Fibroblast of lung (primary cell): ENCODE data around the gene SPATA9. TPM values are rescaled to one million over a fixed set of nuclear protein-coding genes. Genes with fewer than 3 reads are reported as not detected.
A peak's percentile ranks its signal among the peaks of the same experiment; 100 is the strongest.

ENCODE experiments used
- DNase-seq, 2 donors: peaks; one replicate each; pipeline versions ENCODE4 v3.0.0 to v3.0.0-alpha.2; 2010; ENCODE audit warnings: low read depth in 2 of 2
- H2AFZ ChIP-seq: 2 replicates; pipeline ENCODE4 v1.5.1; 2012; ENCODE audit warnings: low read length, control low read depth, inconsistent platforms
- H3K27ac ChIP-seq: 2 replicates; pipeline ENCODE4 v1.5.1; 2011; ENCODE audit warnings: low read length, control low read depth; ENCODE audit not compliant: insufficient read depth
- H3K27me3 ChIP-seq: 2 replicates; pipeline ENCODE4 v1.5.1; 2011; ENCODE audit warnings: mild to moderate bottlenecking, low read length; ENCODE audit not compliant: control insufficient read depth, insufficient read depth
- H3K36me3 ChIP-seq: 2 replicates; pipeline ENCODE4 v1.5.1; 2011; ENCODE audit warnings: low read length; ENCODE audit not compliant: control insufficient read depth, insufficient read depth
- H3K4me1 ChIP-seq: 2 replicates; pipeline ENCODE4 v1.5.1; 2011; ENCODE audit warnings: low read length; ENCODE audit not compliant: control insufficient read depth, insufficient read depth; ENCODE audit errors: extremely low read depth
- H3K4me2 ChIP-seq: 2 replicates; pipeline ENCODE4 v1.5.1; 2011; ENCODE audit warnings: low read length, control low read depth; ENCODE audit not compliant: insufficient read depth; ENCODE audit errors: extremely low read depth
- H3K4me3 ChIP-seq, 4 experiments: fragments of 200-600 bp in 1 of 4; sonication (generic) in 1 of 4; replicated peaks in 1 of 4; 2 replicates each; pipeline ENCODE4 v1.5.1; 2011 to 2016; ENCODE audit warnings: low read length in 4 of 4, low read depth in 3 of 4, mild to moderate bottlenecking in 3 of 4, control low read depth in 2 of 4, inconsistent platforms in 1 of 4, mixed read lengths in 1 of 4; ENCODE audit not compliant: insufficient read depth in 1 of 4; ENCODE audit errors: control extremely low read depth in 1 of 4
- H3K79me2 ChIP-seq: 2 replicates; pipeline ENCODE4 v1.5.1; 2012; ENCODE audit warnings: mild to moderate bottlenecking, low read length, inconsistent platforms; ENCODE audit not compliant: control insufficient read depth, insufficient read depth
- H3K9ac ChIP-seq: 2 replicates; pipeline ENCODE4 v1.5.1; 2011; ENCODE audit warnings: mild to moderate bottlenecking, low read length, control low read depth; ENCODE audit not compliant: insufficient read depth
- H3K9me3 ChIP-seq: 2 replicates; pipeline ENCODE4 v1.5.1; 2012; ENCODE audit warnings: low read depth, low read length; ENCODE audit not compliant: control insufficient read depth, insufficient read depth
- H4K20me1 ChIP-seq: 2 replicates; pipeline ENCODE4 v1.5.1; 2011; ENCODE audit warnings: low read length; ENCODE audit not compliant: control insufficient read depth, insufficient read depth; ENCODE audit errors: extremely low read depth
- CTCF ChIP-seq, 2 donors: IDR thresholded peaks in 1 of 2; conservative IDR thresholded peaks in 1 of 2; 1 replicate in 1 of 2; 2 replicates in 1 of 2; pipeline ENCODE4 v1.5.1; 2011 to 2012; ENCODE audit warnings: low read length in 2 of 2, control low read depth in 1 of 2, inconsistent platforms in 1 of 2, low read depth in 1 of 2, mild to moderate bottlenecking in 1 of 2
- EZH2 ChIP-seq: IDR thresholded peaks from 2 replicates; pipeline ENCODE4 v1.5.1; 2012; ENCODE audit warnings: low read length, control low read depth, mild to moderate bottlenecking; ENCODE audit errors: missing control alignments
- polyA plus RNA-seq, 2 donors: library from polyadenylated mRNA; depleted of rRNA in 1 of 2; stranded (reverse) in 1 of 2; unstranded in 1 of 2; fragments of >200 nt; gene quantifications; 2 replicates each; pipeline ENCODE4 v1.2.1, GENCODE V29; 2011 to 2012; ENCODE audit warnings: missing spikeins in 1 of 2
- total RNA-seq: library from RNA; depleted of rRNA; stranded (reverse); fragments of >200 nt; gene quantifications from 2 replicates; pipeline ENCODE4 v1.2.1, GENCODE V29; 2014

SPATA9 gene
- total and polyA plus RNA-seq, 2 donors (not counting 1 experiment from before 2014, with no cell fraction given), result 0.66 to 1.7 TPM

GRCh38 chr5:95631991-95632675, 50.7 kb downstream of the SPATA9 start:
- no peaks in the 10 kb centered on the region for H3K36me3 ChIP-seq
- TF ChIP-seq CTCF (conservative IDR thresholded peaks at IDR 0.05 in 1 of 2, IDR thresholded peaks at IDR 0.05 in 1 of 2; ENCODE audit: low read depth in 1 of 2, low read length in 2 of 2), result no peak
- no peak for TF ChIP-seq EZH2
- no peaks in the 10 kb centered on the region for H4K20me1 ChIP-seq
- H3K27me3 ChIP-seq, result no peaks in the 10 kb centered on the region
- no peak overlapping the region for H3K9ac ChIP-seq
- no peak overlapping the region for H3K4me3 ChIP-seq
- peak overlapping the region; percentile 86 for H2AFZ ChIP-seq
- H3K4me1 ChIP-seq, result peaks cover 11% of the 10 kb centered on the region
- H3K4me2 ChIP-seq, result no peak overlapping the region
- DNase-seq, result peak in 1 of 2 donors; percentile 45
- H3K27ac ChIP-seq, result no peak overlapping the region
- H3K9me3 ChIP-seq, result no peaks in the 10 kb centered on the region
- no peaks in the 10 kb centered on the region for H3K79me2 ChIP-seq

- H3K27me3 ChIP-seq, result no peaks in the 10 kb centered on the region
- no peak overlapping the region for H3K4me2 ChIP-seq
- H4K20me1 ChIP-seq, result no peaks in the 10 kb centered on the region
- DNase-seq, result peak; percentile 81 to 90
- H3K79me2 ChIP-seq, result no peaks in the 10 kb centered on the region
- H2AFZ ChIP-seq, result no peak overlapping the region
- no peaks in the 10 kb centered on the region for H3K36me3 ChIP-seq
- TF ChIP-seq EZH2, result no peak
- no peak for TF ChIP-seq CTCF (conservative IDR thresholded peaks at IDR 0.05 in 1 of 2, IDR thresholded peaks at IDR 0.05 in 1 of 2; ENCODE audit: low read depth in 1 of 2, low read length in 2 of 2)
- H3K9me3 ChIP-seq, result no peaks in the 10 kb centered on the region
- H3K4me3 ChIP-seq, result no peak overlapping the region
- H3K4me1 ChIP-seq, result peaks cover 11% of the 10 kb centered on the region
- H3K27ac ChIP-seq, result no peak overlapping the region
- H3K9ac ChIP-seq, result no peak overlapping the region
These were observed 51.4 kb downstream of the SPATA9 start for GRCh38 chr5:95631255-95631958.

GRCh38 chr5:95630394-95630917, 52.3 kb downstream of the SPATA9 start:
- Histone ChIP-seq H3K36me3 (no peaks in the 10 kb centered on the region), H2AFZ (no peak overlapping the region), H3K4me3 (no peak overlapping the region), H3K27ac (no peak overlapping the region), H4K20me1 (no peaks in the 10 kb centered on the region), H3K9ac (no peak overlapping the region), H3K27me3 (no peaks in the 10 kb centered on the region), H3K4me1 (peaks cover 11% of the 10 kb centered on the region), H3K9me3 (no peaks in the 10 kb centered on the region), H3K4me2 (no peak overlapping the region), H3K79me2 (no peaks in the 10 kb centered on the region)
- no peak for TF ChIP-seq EZH2
- no peak for TF ChIP-seq CTCF (conservative IDR thresholded peaks at IDR 0.05 in 1 of 2, IDR thresholded peaks at IDR 0.05 in 1 of 2; ENCODE audit: low read depth in 1 of 2, low read length in 2 of 2)
- DNase-seq, result no peak
